Renal cortex interstitium (tissue), 15 donors: Measurements from ENCODE around the gene B3GAT1. TPM values are rescaled to one million over a fixed set of nuclear protein-coding genes. Genes with fewer than 3 reads are reported as not detected.
"Not testable (repeated sequence)": the region's sequence is repeated elsewhere in the genome, so short reads cannot be mapped to it uniquely, and the experiment has no call there.

ENCODE experiments used
- DNase-seq, 11 donors: peaks; one replicate each; pipeline ENCODE4 v3.0.0-alpha.2; 2013; ENCODE audit warnings: low read depth in 9 of 11, low spot score in 4 of 11; ENCODE audit errors: extremely low read depth in 1 of 11
- long read RNA-seq, 16 experiments: transcript quantifications; one replicate each; lab custom pipeline, GENCODE V29; 2026
- polyA plus RNA-seq, 3 donors: library from polyadenylated mRNA; unstranded; fragments of 120-200 nt; gene quantifications; one replicate each; pipeline ENCODE4 v1.2.1, GENCODE V29; 2013; ENCODE audit not compliant: insufficient read length in 3 of 3

B3GAT1 gene, protein sequence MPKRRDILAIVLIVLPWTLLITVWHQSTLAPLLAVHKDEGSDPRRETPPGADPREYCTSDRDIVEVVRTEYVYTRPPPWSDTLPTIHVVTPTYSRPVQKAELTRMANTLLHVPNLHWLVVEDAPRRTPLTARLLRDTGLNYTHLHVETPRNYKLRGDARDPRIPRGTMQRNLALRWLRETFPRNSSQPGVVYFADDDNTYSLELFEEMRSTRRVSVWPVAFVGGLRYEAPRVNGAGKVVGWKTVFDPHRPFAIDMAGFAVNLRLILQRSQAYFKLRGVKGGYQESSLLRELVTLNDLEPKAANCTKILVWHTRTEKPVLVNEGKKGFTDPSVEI
- polyA plus RNA-seq = 1 to 10 TPM; 4.3 to 4.9 (median 4.6) TPM
- long read RNA-seq, donor 1, partial matches to known transcripts = 0 of 1 reads
- long read RNA-seq, donor 1, other reads (novel, unspliced or antisense) = 0 of 1 reads
- long read RNA-seq, donor 2, partial matches to known transcripts = 0 of 2 reads
- long read RNA-seq, donor 2, other reads (novel, unspliced or antisense) = 0 of 2 reads
- long read RNA-seq, donor 3 = 0 reads
- long read RNA-seq, donor 4 = 0 reads
- long read RNA-seq, donor 5 = 0 reads
- long read RNA-seq, donor 6, partial matches to known transcripts = 0 of 1 reads
- long read RNA-seq, donor 6, other reads (novel, unspliced or antisense) = 0 of 1 reads
- long read RNA-seq, donor 7 = 0 reads
- long read RNA-seq, donor 8, partial matches to known transcripts = 0 of 1 reads
- long read RNA-seq, donor 8, other reads (novel, unspliced or antisense) = 0 of 1 reads
- long read RNA-seq, donor 9 = 0 reads
- long read RNA-seq, donor 10 = 0 reads
- long read RNA-seq, donor 11 = 0 reads
- long read RNA-seq, donor 12 = 0 reads
- long read RNA-seq, donor 13 = 0 reads
- long read RNA-seq, donor 14 = 0 reads
- long read RNA-seq, donor 15 = 0 reads
- long read RNA-seq, donor 16, full-length matches to known transcripts = 2 of 2 reads
- long read RNA-seq, donor 16, partial matches to known transcripts = 0 of 2 reads
- long read RNA-seq, donor 16, other reads (novel, unspliced or antisense) = 0 of 2 reads

DNA sequence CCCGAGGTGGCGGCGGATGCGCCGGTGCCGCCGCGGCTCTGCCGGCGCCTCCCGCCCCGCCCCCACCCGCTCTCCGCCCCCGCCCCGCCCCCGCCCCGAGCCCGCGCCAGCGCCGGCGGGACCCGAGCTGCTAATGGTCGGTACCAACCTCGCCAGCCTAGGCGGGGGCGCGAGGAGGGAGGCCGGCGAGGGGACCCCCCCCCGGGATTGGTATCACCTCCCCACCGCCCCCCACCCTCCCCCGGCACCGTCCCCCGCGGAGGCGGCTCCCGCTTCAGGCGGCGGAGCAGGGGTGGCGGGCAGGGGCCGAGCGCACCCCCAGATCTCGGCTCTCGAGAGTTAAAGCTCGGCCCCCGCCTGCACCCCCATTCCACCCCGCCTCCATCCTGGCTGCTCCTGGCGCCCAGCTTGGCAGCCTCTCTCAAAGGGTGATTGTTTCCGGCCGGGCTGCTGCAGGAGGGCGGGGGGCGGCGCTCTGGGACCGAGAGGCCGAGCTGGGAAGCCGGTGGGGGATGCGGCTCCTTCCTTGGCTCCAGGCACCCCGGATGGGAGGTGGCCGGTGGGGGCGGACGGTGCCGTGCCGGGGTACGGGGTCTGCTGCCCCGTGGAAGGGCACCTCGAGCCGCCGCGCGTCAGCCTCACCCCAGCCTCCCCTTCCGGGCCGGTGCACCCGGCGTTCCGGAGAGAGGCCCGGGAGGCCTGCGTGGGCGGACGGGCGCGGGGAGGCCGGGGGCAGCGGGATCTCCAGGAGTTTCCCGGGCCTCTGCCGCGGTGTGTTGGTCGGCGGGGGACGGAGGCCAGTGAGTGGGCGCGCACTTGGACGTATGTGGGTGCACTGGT is at the start of gene B3GAT1:
B3GAT1 (minus strand) TSS at position 40 of the 840 bp plus-strand sequence. CDS start 24,583 bp downstream, outside the sequence.
- DNase-seq = peak in 4 of 11 donors; percentile 22 to 51 (median 38)

DNA sequence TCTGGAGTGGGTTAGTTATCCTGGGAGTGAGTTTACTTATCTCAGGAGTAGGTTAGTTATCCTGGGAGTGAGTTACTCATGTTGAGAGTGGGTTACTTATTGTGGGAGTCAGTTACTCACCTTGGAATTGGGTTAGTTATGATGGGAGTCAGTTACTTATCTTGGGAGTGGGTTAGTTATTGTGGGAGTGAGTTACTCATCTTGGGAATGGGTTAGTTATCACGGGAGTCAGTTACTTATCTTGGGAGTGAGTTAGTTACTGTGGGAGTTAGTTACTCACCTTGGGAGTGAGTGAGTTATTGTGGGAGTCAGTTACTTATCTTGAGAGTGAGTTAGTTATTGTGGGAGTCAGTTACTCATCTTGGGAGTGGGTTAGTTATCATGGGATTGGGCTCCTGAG is 49.6 kb upstream of the B3GAT1 start:
- DNase-seq = no peak

- no peak for DNase-seq
These were observed 48.8 kb upstream of the B3GAT1 start for GRCh38 chr11:134460881-134461280.

GRCh38 chr11:134460062-134460561 is 48.1 kb upstream of the B3GAT1 start:
- DNase-seq = no peak

GRCh38 chr11:134459246-134460061 is 47.4 kb upstream of the B3GAT1 start:
- no peak for DNase-seq

DNA sequence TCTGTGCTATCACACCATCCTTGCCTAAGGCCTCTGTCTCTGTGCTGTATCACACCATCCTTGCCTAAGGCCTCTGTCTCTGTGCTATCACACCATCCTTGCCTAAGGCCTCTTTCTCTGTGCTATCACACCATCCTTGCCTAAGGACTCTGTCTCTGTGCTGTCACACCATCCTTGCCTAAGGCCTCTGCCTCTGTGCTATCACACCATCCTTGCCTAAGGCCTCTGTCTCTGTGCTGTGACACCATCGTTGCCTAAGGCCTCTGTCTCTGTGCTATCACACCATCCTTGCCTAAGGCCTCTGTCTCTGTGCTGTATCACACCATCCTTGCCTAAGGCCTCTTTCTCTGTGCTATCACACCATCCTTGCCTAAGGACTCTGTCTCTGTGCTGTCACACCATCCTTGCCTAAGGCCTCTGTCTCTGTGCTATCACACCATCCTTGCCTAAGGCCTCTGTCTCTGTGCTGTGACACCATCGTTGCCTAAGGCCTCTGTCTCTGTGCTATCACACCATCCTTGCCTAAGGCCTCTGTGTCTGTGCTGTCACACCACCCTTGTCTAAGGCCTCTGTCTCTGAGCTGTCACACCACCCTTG is 45.5 kb upstream of the B3GAT1 start:
- DNase-seq = not testable (repeated sequence)

GRCh38 chr11:134455516-134455915 is 43.5 kb upstream of the B3GAT1 start:
- no peak for DNase-seq

DNA sequence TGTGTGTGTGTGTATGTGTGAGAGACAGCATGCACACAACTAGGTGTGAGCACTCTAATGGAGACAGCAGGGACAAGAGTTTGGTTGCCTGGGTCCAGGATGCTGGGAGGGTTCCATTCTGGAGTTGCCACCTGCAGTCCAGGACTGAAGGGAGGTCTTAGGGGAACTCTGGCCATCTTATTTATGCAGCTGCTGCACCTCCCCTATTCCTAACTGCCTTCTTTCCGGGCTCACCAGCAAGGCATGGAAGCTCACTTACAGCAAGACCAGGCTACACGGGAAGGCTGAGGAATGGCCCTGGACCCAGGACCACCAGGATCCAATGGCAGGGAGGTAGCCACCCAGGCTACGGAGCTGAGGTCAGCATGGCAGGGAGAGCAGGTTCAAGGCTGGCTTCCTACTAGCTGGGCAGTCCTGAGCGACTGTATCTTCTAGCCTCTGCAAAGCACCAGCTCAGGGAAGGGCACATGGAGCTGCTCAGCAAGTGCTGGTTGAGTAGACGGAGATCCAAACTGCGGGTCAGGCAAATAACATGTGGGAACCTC is 42.2 kb upstream of the B3GAT1 start:
- DNase-seq = no peak

DNA sequence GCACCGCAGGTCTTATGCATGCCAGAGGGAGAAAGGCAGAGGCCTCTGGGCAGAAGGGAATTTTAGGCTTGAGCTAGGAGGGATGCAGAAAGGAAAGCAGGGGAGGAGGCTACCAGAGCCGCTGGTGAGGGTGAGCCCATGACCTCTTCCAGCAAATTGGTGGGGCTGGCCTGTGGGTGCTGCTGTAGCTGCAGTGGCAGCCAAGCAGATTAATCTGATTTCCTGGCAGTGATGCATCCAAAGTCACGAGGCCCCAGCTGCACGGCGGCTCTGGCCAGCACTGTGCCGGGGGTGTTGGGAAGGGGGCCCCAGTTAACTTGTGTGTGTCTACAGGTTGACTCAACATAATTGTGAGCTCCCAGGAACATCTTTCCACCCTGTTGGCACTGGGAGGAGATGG is 41.4 kb upstream of the B3GAT1 start:
- no peak for DNase-seq

- no peak for DNase-seq
These were observed 40.8 kb upstream of the B3GAT1 start for GRCh38 chr11:134452838-134453155.

GRCh38 chr11:134452026-134452837 is 40.2 kb upstream of the B3GAT1 start:
- DNase-seq = no peak

GRCh38 chr11:134450186-134450585 is 38.1 kb upstream of the B3GAT1 start:
- DNase-seq = no peak

GRCh38 chr11:134449713-134450112 is 37.7 kb upstream of the B3GAT1 start:
- DNase-seq = no peak

GRCh38 chr11:134449051-134449450 is 37.0 kb upstream of the B3GAT1 start:
- no peak for DNase-seq

DNA sequence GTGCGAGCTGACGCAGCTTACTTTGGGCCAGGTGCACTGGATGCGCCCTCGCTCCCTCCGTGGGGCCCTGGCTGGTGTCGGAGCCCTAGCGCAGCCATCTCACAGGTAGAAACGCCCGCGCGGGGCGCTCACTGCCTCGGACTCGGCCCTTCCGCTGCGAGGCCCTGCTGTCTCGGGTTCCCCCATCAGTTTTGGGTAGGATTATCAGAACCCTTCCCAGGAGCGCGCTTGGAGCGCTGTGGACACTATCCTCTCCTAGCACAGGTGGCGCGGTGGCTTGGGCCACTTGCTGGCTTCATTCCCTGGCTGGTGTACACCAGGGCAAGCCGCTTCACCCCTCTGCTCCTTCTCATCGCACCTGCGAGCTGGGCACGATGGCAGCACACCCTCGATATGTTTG is 35.7 kb upstream of the B3GAT1 start:
- DNase-seq = no peak

- DNase-seq = no peak
These were observed 33.7 kb upstream of the B3GAT1 start for GRCh38 chr11:134445601-134446325.
